ENCODE measurements around the gene ENPP4. TPM values are rescaled to one million over a fixed set of nuclear protein-coding genes. Genes with fewer than 3 reads are reported as not detected.

The ENPP4 gene
- total and polyA plus RNA-seq, 9 of the 15 experiments (the other 6 are each of a cell fraction or from before 2014, with no cell fraction given): 0.07 TPM; not detected in 8

- no peak for ATAC-seq
- 0% methylated on average over 2 of the region's 2 CpGs for WGBS (ENCODE audit: insufficient coverage, low coverage, missing lambda C conversion rate)
- no peak for DNase-seq (ENCODE audit: extremely low read depth in 1 of 4, low spot score in 3 of 4)
- Histone ChIP-seq H4K20me1 (replicated peaks; ENCODE audit: control insufficient read depth, insufficient read depth, low read length) (no peaks in the 10 kb centered on the region), H3K36me3 (ENCODE audit: control insufficient read depth, insufficient read depth, low read length) (no peaks in the 10 kb centered on the region), H3K79me2 (ENCODE audit: control insufficient read depth, insufficient read depth, low read length) (no peaks in the 10 kb centered on the region), H3K4me1 (replicated peaks in 1 of 2; ENCODE audit: control insufficient read depth in 2 of 2, insufficient read depth in 2 of 2, low read length in 2 of 2) (no peaks in the 10 kb centered on the region), H3K4me3 (no peak overlapping the region), H3K9me1 (ENCODE audit: control insufficient read depth, insufficient read depth, low read length) (no peaks in the 10 kb centered on the region), H3K9me3 (replicated peaks; ENCODE audit: control insufficient read depth, insufficient read depth, low read depth, low read length) (no peaks in the 10 kb centered on the region), H3K27me3 (ENCODE audit: control insufficient read depth in 2 of 2, insufficient read depth in 2 of 2, low read length in 2 of 2) (no peaks in the 10 kb centered on the region), H2AFZ (ENCODE audit: low read depth, low read length) (no peak overlapping the region), H3K4me2 (ENCODE audit: insufficient read depth, low read length) (no peak overlapping the region), H3K9ac (ENCODE audit: insufficient read depth in 1 of 2, low read depth in 2 of 2, low read length in 2 of 2) (no peak overlapping the region), H3K27ac (ENCODE audit: extremely low read depth, low read depth, low read length) (no peak overlapping the region)
- BruUV-seq (replicated peaks): no TSS peak
- TF ChIP-seq ZSCAN29 (IDR thresholded peaks at IDR 0.05): no peak
- TF ChIP-seq TSHZ1 (CRISPR knock-in tag; IDR thresholded peaks at IDR 0.05): no peak
- no peak for TF ChIP-seq NCOA6 (IDR thresholded peaks at IDR 0.05)
- no peak for TF ChIP-seq E2F3 (CRISPR knock-in tag; IDR thresholded peaks at IDR 0.05)
- TF ChIP-seq TEAD4 (IDR thresholded peaks at IDR 0.05; ENCODE audit: low read length): no peak
- no peak for TF ChIP-seq TEAD4 (CRISPR knock-in tag; IDR thresholded peaks at IDR 0.05; ENCODE audit: borderline replicate concordance)
- ChIA-PET POLR2A (no interaction called here), CTCF (ENCODE audit: low intra/inter-chr PET ratio) (no interaction called here)
- in situ Hi-C loops (cut with MboI) (no loop called here), intact Hi-C loops (cut with micrococcal nuclease) (no loop called here)
- FAIRE-seq: no peak
Observed at GRCh38 chr6:46116289-46116688, 13.5 kb upstream of the ENPP4 start.

Measured in K562 (cell line).